PC-9 (cell line): ENCODE data around the gene CCDC60. TPM values are rescaled to one million over a fixed set of nuclear protein-coding genes. Genes with fewer than 3 reads are reported as not detected.

Experiments used
- BruUV-seq: library from RNA; stranded (reverse); fragments of 400-500 nt; replicated peaks from 2 replicates; lab custom pipeline; 2021; lab: Mats Ljungman, UMichigan
- CTCF ChIA-PET: fragments of 300-600 bp; sonication (Branson Sonifier 250); formaldehyde crosslinking; loops from one replicate; lab custom pipeline; 2022; ENCODE audit warnings: antibody characterized with exemption; lab: Charles Lee
- POLR2A ChIA-PET: fragments of 300-600 bp; sonication (Branson Sonifier 250); formaldehyde crosslinking; loops from one replicate; lab custom pipeline; 2022; ENCODE audit warnings: antibody characterized with exemption; ENCODE audit not compliant: unreplicated experiment; lab: Charles Lee
- DNase-seq, 2 experiments: peaks; one replicate each; pipeline versions ENCODE4 v3.0.0 to v3.0.0-alpha.2; 2015 to 2022; ENCODE audit warnings: mixed read lengths in 1 of 2
- H2AFZ ChIP-seq: fragments of 200-600 bp; sonication (generic); 2 replicates; pipeline ENCODE4 v1.8.1; 2017; ENCODE audit warnings: antibody characterized with exemption
- H3F3A ChIP-seq: fragments of 200-600 bp; sonication (generic); 2 replicates; pipeline ENCODE4 v1.8.1; 2017; ENCODE audit warnings: antibody characterized with exemption, mild to moderate bottlenecking, low read depth; ENCODE audit not compliant: insufficient read depth
- H3K27ac ChIP-seq: fragments of 200-600 bp; sonication (generic); 2 replicates; pipeline ENCODE4 v1.6.1; 2016; ENCODE audit warnings: mixed run types
- H3K27me3 ChIP-seq: fragments of 200-600 bp; sonication (generic); 2 replicates; pipeline ENCODE4 v1.6.1; 2016; ENCODE audit warnings: low read depth, mixed run types; ENCODE audit not compliant: insufficient read depth
- H3K36me3 ChIP-seq: fragments of 200-600 bp; sonication (generic); 2 replicates; pipeline ENCODE4 v1.6.1; 2016; ENCODE audit warnings: low read depth, mixed run types
- H3K4me1 ChIP-seq: fragments of 200-600 bp; sonication (generic); replicated peaks from 2 replicates; pipeline ENCODE4 v1.6.1; 2016; ENCODE audit warnings: mixed run types; ENCODE audit not compliant: insufficient read depth
- H3K4me2 ChIP-seq: fragments of 200-600 bp; sonication (generic); 2 replicates; pipeline ENCODE4 v1.6.1; 2017; ENCODE audit warnings: mixed run types
- H3K4me3 ChIP-seq: fragments of 200-600 bp; sonication (generic); 2 replicates; pipeline ENCODE4 v1.6.1; 2016; ENCODE audit warnings: mixed run types
- H3K79me2 ChIP-seq: fragments of 200-600 bp; sonication (generic); 2 replicates; pipeline ENCODE4 v1.6.1; 2017; ENCODE audit warnings: low read depth, mixed run types
- H3K9me2 ChIP-seq: fragments of 200-600 bp; sonication (generic); 2 replicates; pipeline ENCODE4 v1.8.1; 2017; ENCODE audit warnings: mild to moderate bottlenecking; ENCODE audit not compliant: insufficient read depth
- H3K9me3 ChIP-seq: fragments of 200-600 bp; sonication (generic); 2 replicates; pipeline ENCODE4 v1.8.1; 2016; ENCODE audit warnings: low read depth; ENCODE audit not compliant: insufficient read depth
- H4K20me1 ChIP-seq: fragments of 200-600 bp; sonication (generic); 2 replicates; pipeline ENCODE4 v1.8.1; 2017; ENCODE audit not compliant: insufficient read depth
- CTCF ChIP-seq: fragments of 200-600 bp; sonication (generic); conservative IDR thresholded peaks from 2 replicates; pipeline ENCODE4 v1.6.1; 2017; ENCODE audit warnings: mixed run types, antibody characterized with exemption, mild to moderate bottlenecking, moderate library complexity
- EZH2 ChIP-seq: fragments of 200-600 bp; sonication (generic); IDR thresholded peaks from 2 replicates; pipeline ENCODE4 v1.8.0; 2017; ENCODE audit warnings: antibody characterized with exemption, low read depth
- intact Hi-C: fragments of 100-400 bp; cut with micrococcal nuclease; formaldehyde crosslinking; loops from one replicate; pipeline ENCODE4 v1.10.0; 2022; ENCODE audit not compliant: unreplicated experiment
- total RNA-seq: library from RNA; stranded (reverse); gene quantifications from 2 replicates; pipeline ENCODE4 v1.2.3, GENCODE V29; 2021

The CCDC60 gene
- total RNA-seq, 1 experiment from 2014 or later = not detected

- peaks cover 34% of the 10 kb centered on the region for H3K27me3 ChIP-seq
- BruUV-seq = no TSS peak
- no peaks in the 10 kb centered on the region for H3K9me3 ChIP-seq
- H4K20me1 ChIP-seq = no peaks in the 10 kb centered on the region
- no peak overlapping the region for H2AFZ ChIP-seq
- H3F3A ChIP-seq = no peaks in the 10 kb centered on the region
- no peak overlapping the region for H3K27ac ChIP-seq
- no peak overlapping the region for H3K4me3 ChIP-seq
- POLR2A ChIA-PET = no interaction called here
- H3K79me2 ChIP-seq = no peaks in the 10 kb centered on the region
- no peaks in the 10 kb centered on the region for H3K36me3 ChIP-seq
- CTCF ChIA-PET = no interaction called here
- TF ChIP-seq EZH2 (no peak), CTCF (no peak)
- H3K9me2 ChIP-seq = no peaks in the 10 kb centered on the region
- no peak for DNase-seq
- H3K4me1 ChIP-seq = no peaks in the 10 kb centered on the region
- no peak overlapping the region for H3K4me2 ChIP-seq
- intact Hi-C loops = no loop called here
Observed at GRCh38 chr12:119320678-119321077, 13.9 kb upstream of the CCDC60 start.

DNA sequence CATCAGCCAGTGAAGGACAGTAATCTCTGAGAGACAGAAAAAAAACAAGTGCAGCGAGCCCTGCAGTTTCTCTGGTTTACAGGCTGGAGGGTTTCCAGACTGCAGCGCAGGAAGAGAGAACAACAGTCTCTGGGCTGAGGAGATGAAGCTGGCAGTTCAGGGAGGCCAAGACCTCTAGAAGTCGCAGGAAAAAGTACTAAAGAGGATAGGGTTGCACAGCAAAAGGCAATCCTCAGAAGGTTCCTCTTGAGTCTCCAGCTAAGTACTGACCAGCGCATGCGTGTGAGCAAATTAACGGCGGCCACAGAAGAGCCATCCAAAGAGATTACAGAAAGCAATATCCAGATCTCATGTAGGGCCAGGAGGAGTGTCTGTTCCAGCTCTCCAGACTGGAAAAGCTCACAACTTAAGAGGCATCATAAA lies 12.2 kb upstream of the CCDC60 start:
- H3K36me3 ChIP-seq = no peaks in the 10 kb centered on the region
- no peaks in the 10 kb centered on the region for H3K9me2 ChIP-seq
- DNase-seq = no peak
- no peaks in the 10 kb centered on the region for H3F3A ChIP-seq
- POLR2A ChIA-PET = no interaction called here
- H3K9me3 ChIP-seq = no peaks in the 10 kb centered on the region
- CTCF ChIA-PET = no interaction called here
- H3K4me1 ChIP-seq = no peaks in the 10 kb centered on the region
- peaks cover 25% of the 10 kb centered on the region; the same call in 1 of the 2 replicates for H3K27me3 ChIP-seq
- no peak overlapping the region for H3K27ac ChIP-seq
- H3K79me2 ChIP-seq = no peaks in the 10 kb centered on the region
- no peak overlapping the region for H2AFZ ChIP-seq
- no peak overlapping the region for H3K4me2 ChIP-seq
- intact Hi-C loops = no loop called here
- no TSS peak for BruUV-seq
- no peaks in the 10 kb centered on the region for H4K20me1 ChIP-seq
- TF ChIP-seq CTCF = no peak
- no peak for TF ChIP-seq EZH2
- H3K4me3 ChIP-seq = no peak overlapping the region

DNA sequence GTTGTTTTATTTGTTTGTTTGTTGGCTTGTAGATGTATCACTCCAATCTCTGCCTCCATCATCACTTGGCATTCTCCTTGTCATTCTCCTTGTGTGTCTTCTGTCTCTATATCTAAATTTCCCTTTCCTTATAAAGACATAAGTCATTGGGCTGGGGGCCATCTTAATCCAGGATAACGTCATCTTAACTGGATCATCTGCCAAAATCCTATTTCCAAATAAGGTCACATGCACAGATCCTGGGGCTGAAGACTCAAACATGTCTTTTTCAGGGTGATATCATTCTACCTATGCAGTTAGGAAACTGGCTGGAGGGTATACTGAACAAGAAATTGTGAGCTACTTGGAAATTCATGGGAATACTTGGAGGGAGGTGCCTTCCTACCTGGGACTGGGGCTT lies 8.7 kb upstream of the CCDC60 start:
- H3K4me1 ChIP-seq = no peaks in the 10 kb centered on the region
- TF ChIP-seq CTCF (no peak), EZH2 (no peak)
- ChIA-PET POLR2A (no interaction called here), CTCF (interaction anchor here (0.6 kb wide), 1 partner anchor 15 kb away, joined by 3 read pairs; no protein-coding TSS in a partner anchor)
- no peaks in the 10 kb centered on the region for H3K9me3 ChIP-seq
- H3K4me3 ChIP-seq = no peak overlapping the region
- H3K4me2 ChIP-seq = no peak overlapping the region
- BruUV-seq = no TSS peak
- intact Hi-C loops = no loop called here
- no peaks in the 10 kb centered on the region for H4K20me1 ChIP-seq
- H3K9me2 ChIP-seq = no peaks in the 10 kb centered on the region
- no peak for DNase-seq
- H3K79me2 ChIP-seq = no peaks in the 10 kb centered on the region
- H3K36me3 ChIP-seq = no peaks in the 10 kb centered on the region
- no peak overlapping the region for H3K27ac ChIP-seq
- no peaks in the 10 kb centered on the region for H3F3A ChIP-seq
- peaks cover 8% of the 10 kb centered on the region; the same call in 1 of the 2 replicates for H3K27me3 ChIP-seq
- H2AFZ ChIP-seq = no peak overlapping the region
